IgD-negative memory B cell (primary cell): ENCODE results near the gene KIF5C. TPM values are rescaled to one million over a fixed set of nuclear protein-coding genes. Genes with fewer than 3 reads are reported as not detected.

Source experiments
- H3K27ac Mint-ChIP-seq, 3 donors: one replicate each; pipeline ENCODE4 v1.8.0; 2020 to 2022; ENCODE audit warnings: mild to moderate bottlenecking in 3 of 3, mixed read lengths in 3 of 3, moderate library complexity in 1 of 3
- H3K27me3 Mint-ChIP-seq: one replicate; pipeline ENCODE4 v1.8.0; 2021; ENCODE audit warnings: mixed read lengths
- H3K36me3 Mint-ChIP-seq: one replicate; pipeline ENCODE4 v1.8.0; 2020; ENCODE audit warnings: mild to moderate bottlenecking, mixed read lengths
- H3K4me1 Mint-ChIP-seq, 3 donors: one replicate each; pipeline ENCODE4 v1.8.0; 2020 to 2022; ENCODE audit warnings: mixed read lengths in 3 of 3, mild to moderate bottlenecking in 1 of 3
- H3K4me3 Mint-ChIP-seq, 4 donors: one replicate each; pipeline ENCODE4 v1.8.0; 2020 to 2022; ENCODE audit warnings: mild to moderate bottlenecking in 4 of 4, mixed read lengths in 4 of 4, moderate library complexity in 3 of 4
- H3K9me3 Mint-ChIP-seq, 3 donors: one replicate each; pipeline ENCODE4 v1.8.0; 2020 to 2021; ENCODE audit warnings: mixed read lengths in 3 of 3, mild to moderate bottlenecking in 1 of 3
- polyA plus RNA-seq: library from polyadenylated mRNA; unstranded; fragments of 300-500 nt; fragmentation: Illumina TruSeq; gene quantifications from one replicate; pipeline ENCODE4 v1.2.3, GENCODE V29; 2021

The KIF5C gene
- polyA plus RNA-seq, 1 donor from 2014 or later = 2.0 TPM

- H3K36me3 Mint-ChIP-seq = no peaks in the 10 kb centered on the region
- H3K9me3 Mint-ChIP-seq = no peaks in the 10 kb centered on the region
These were observed 132.0 kb downstream of the KIF5C start for GRCh38 chr2:149006883-149007543.

DNA sequence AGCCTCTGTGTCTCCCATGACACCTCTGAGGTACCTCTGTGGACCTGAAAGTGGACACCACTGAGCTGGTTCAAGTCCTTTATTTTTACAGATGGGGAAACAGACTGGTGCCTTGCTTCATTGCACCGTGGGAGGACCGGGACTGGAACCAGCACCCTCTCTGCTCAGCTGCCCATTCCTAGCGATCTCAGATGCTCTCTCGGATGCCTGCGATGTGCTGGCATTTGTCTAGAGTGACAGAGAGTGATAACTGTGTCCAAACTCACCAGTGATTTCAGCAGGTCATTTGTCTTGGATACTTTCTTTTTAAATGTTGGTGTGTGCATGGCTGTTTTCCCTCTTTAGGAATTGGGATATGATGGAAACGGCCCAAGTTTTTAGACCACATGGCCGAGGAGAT is 133.4 kb downstream of the KIF5C start:
- Mint-ChIP-seq H3K27me3 (no peaks in the 10 kb centered on the region), H3K27ac (no peak overlapping the region), H3K4me1 (no peaks in the 10 kb centered on the region), H3K9me3 (no peaks in the 10 kb centered on the region), H3K36me3 (no peaks in the 10 kb centered on the region), H3K4me3 (no peak overlapping the region)

More at GRCh38 chr2:149006883-149007543, 132.0 kb downstream of the KIF5C start:
- Mint-ChIP-seq H3K4me3 (no peak overlapping the region), H3K4me1 (no peaks in the 10 kb centered on the region), H3K27ac (no peak overlapping the region), H3K27me3 (no peaks in the 10 kb centered on the region)

DNA sequence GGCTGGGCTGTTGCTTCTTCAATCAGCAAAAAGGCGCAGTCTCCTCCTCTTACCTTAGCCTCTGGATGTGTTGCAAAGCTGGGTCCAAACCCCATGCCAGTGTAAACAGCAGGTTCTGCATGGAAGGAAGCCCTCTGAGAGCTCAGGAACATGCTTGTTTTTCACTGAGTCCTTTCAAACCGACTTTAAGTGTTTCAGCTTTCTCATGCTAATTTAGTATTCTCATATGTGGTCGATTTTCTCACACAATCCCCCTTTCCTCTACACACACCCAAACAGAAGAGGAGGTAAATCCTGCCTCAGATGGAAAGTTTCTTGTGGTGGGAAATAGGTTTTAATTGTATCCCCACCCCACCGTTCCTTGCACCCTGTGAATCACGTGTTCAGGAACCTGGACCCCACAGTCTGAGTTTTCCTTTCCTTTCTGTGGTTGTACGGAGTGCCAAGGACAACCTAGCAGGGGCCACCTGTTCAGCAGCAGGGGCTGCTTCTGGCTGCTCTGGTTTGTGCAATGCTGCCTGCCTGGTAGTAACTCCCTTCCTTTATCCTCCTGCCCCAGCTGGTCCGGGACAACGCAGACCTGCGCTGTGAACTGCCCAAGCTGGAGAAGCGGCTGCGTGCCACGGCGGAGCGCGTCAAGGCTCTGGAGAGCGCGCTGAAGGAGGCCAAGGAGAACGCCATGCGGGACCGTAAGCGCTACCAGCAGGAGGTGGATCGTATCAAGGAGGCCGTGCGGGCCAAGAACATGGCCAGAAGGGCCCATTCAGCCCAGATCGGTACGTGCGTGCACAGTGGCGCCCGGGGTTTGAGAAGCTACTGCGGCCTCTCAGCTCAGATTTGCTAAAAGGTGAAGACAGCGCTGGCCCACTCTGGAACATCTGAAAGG is 134.8 kb downstream of the KIF5C start:
- Mint-ChIP-seq H3K4me3 (no peak overlapping the region), H3K9me3 (no peaks in the 10 kb centered on the region), H3K27me3 (no peaks in the 10 kb centered on the region), H3K4me1 (no peaks in the 10 kb centered on the region), H3K27ac (no peak overlapping the region), H3K36me3 (no peaks in the 10 kb centered on the region)

- no peaks in the 10 kb centered on the region for H3K36me3 Mint-ChIP-seq
- peaks cover 4 to 5% (median 5%) of the 10 kb centered on the region in 3 donors for H3K4me1 Mint-ChIP-seq
- no peaks in the 10 kb centered on the region for H3K9me3 Mint-ChIP-seq
- H3K4me3 Mint-ChIP-seq = no peak overlapping the region
- no peaks in the 10 kb centered on the region for H3K27me3 Mint-ChIP-seq
- no peak overlapping the region for H3K27ac Mint-ChIP-seq
These were observed 137.5 kb downstream of the KIF5C start for GRCh38 chr2:149012545-149012944.

GRCh38 chr2:149015501-149015900 is 140.5 kb downstream of the KIF5C start:
- H3K4me3 Mint-ChIP-seq = no peak overlapping the region

GRCh38 chr2:149015926-149016563 is 141.0 kb downstream of the KIF5C start:
- Mint-ChIP-seq H3K4me1 (peaks cover 27 to 32% (median 28%) of the 10 kb centered on the region in 3 donors), H3K36me3 (no peaks in the 10 kb centered on the region), H3K4me3 (peak overlapping the region in 1 of 4 donors; percentile 39), H3K27ac (peak overlapping the region in 1 of 3 donors; percentile 25), H3K9me3 (no peaks in the 10 kb centered on the region), H3K27me3 (no peaks in the 10 kb centered on the region)

More at GRCh38 chr2:149015501-149015900, 140.5 kb downstream of the KIF5C start:
- no peak overlapping the region for H3K27ac Mint-ChIP-seq
- H3K36me3 Mint-ChIP-seq = no peaks in the 10 kb centered on the region
- H3K27me3 Mint-ChIP-seq = no peaks in the 10 kb centered on the region
- peaks cover 21 to 26% (median 23%) of the 10 kb centered on the region in 3 donors for H3K4me1 Mint-ChIP-seq
- no peaks in the 10 kb centered on the region for H3K9me3 Mint-ChIP-seq

GRCh38 chr2:149017116-149017985 is 142.3 kb downstream of the KIF5C start:
- Mint-ChIP-seq H3K27ac (peak overlapping the region in 1 of 3 donors; percentile 12), H3K27me3 (no peaks in the 10 kb centered on the region), H3K4me3 (peak overlapping the region in 2 of 4 donors; percentile 1 to 67)

DNA sequence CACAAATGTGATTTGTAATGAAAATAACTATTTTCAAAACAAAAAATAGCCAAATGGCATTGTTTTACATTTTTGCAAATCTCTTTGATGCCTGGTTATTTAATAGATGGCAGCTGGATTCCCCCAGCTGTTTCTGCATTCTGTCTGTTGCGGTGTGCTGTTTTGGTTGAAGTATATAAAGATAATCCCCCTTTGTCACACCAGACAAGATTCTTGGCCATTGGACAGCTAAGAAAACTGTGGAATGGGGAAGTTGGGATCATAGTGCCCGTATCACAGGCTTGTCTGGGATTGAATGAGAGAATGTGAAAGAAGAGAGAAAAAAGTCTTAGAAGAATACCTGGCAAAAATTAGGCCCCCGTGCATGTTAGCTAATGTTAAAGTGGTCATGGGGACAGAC is 144.0 kb downstream of the KIF5C start:
- Mint-ChIP-seq H3K27ac (peak overlapping the region in 1 of 3 donors; percentile 55), H3K27me3 (no peaks in the 10 kb centered on the region), H3K4me1 (peaks cover 39 to 53% (median 51%) of the 10 kb centered on the region in 3 donors), H3K4me3 (peak overlapping the region in 2 of 4 donors; percentile 78 to 91), H3K36me3 (peaks cover 1% of the 10 kb centered on the region), H3K9me3 (no peaks in the 10 kb centered on the region)

More at GRCh38 chr2:149017116-149017985, 142.3 kb downstream of the KIF5C start:
- no peaks in the 10 kb centered on the region for H3K9me3 Mint-ChIP-seq
- peaks cover 39 to 44% (median 41%) of the 10 kb centered on the region in 3 donors for H3K4me1 Mint-ChIP-seq
- H3K36me3 Mint-ChIP-seq = no peaks in the 10 kb centered on the region

- H3K4me1 Mint-ChIP-seq = peaks cover 39 to 55% (median 53%) of the 10 kb centered on the region in 3 donors
- H3K9me3 Mint-ChIP-seq = no peaks in the 10 kb centered on the region
- no peaks in the 10 kb centered on the region for H3K27me3 Mint-ChIP-seq
- peak overlapping the region in 3 of 4 donors; percentile 31 to 91 (median 78) for H3K4me3 Mint-ChIP-seq
- H3K27ac Mint-ChIP-seq = peak overlapping the region; percentile 55 to 96 (median 57)
- H3K36me3 Mint-ChIP-seq = peaks cover 1% of the 10 kb centered on the region
These were observed 144.7 kb downstream of the KIF5C start for GRCh38 chr2:149019768-149020167.

GRCh38 chr2:149020432-149020851 is 145.4 kb downstream of the KIF5C start:
- Mint-ChIP-seq H3K27ac (peak overlapping the region; percentile 57 to 96 (median 86)), H3K9me3 (no peaks in the 10 kb centered on the region), H3K4me3 (peak overlapping the region in 3 of 4 donors; percentile 67 to 91 (median 78)), H3K27me3 (no peaks in the 10 kb centered on the region), H3K36me3 (peaks cover 1% of the 10 kb centered on the region), H3K4me1 (peaks cover 39 to 55% (median 53%) of the 10 kb centered on the region in 3 donors)

DNA sequence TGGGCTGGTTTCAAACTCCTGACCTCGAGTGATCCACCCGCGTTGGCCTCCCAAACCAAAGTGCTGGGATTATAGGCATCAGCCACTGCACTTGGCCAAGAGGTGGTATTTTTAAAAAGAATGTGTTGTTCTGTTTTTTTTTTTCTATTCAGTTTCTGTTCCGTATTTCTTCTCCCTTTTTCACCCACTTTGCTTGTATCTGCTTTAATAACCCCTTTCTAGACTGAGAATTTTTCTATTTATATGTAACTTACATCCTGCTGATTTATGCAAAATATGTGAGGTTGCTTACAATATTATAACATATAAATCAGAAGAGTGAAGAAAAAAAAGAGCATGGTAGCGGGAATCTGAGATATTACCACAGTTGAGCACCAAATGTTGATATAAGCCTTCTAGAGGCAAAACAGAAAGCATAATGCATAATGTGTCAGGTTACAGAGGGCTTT is 146.3 kb downstream of the KIF5C start:
- Mint-ChIP-seq H3K9me3 (no peaks in the 10 kb centered on the region), H3K4me1 (peaks cover 39 to 55% (median 53%) of the 10 kb centered on the region in 3 donors), H3K27me3 (no peaks in the 10 kb centered on the region), H3K27ac (peak overlapping the region; percentile 57 to 96 (median 86)), H3K4me3 (peak overlapping the region; percentile 67 to 91 (median 74)), H3K36me3 (peaks cover 1% of the 10 kb centered on the region)

GRCh38 chr2:149021761-149022160 is 146.7 kb downstream of the KIF5C start:
- H3K4me1 Mint-ChIP-seq = peaks cover 39 to 55% (median 51%) of the 10 kb centered on the region in 3 donors
- peak overlapping the region; percentile 67 to 91 (median 74) for H3K4me3 Mint-ChIP-seq
- no peaks in the 10 kb centered on the region for H3K9me3 Mint-ChIP-seq
- peak overlapping the region; percentile 57 to 96 (median 86) for H3K27ac Mint-ChIP-seq
- H3K27me3 Mint-ChIP-seq = no peaks in the 10 kb centered on the region
- peaks cover 1% of the 10 kb centered on the region for H3K36me3 Mint-ChIP-seq

DNA sequence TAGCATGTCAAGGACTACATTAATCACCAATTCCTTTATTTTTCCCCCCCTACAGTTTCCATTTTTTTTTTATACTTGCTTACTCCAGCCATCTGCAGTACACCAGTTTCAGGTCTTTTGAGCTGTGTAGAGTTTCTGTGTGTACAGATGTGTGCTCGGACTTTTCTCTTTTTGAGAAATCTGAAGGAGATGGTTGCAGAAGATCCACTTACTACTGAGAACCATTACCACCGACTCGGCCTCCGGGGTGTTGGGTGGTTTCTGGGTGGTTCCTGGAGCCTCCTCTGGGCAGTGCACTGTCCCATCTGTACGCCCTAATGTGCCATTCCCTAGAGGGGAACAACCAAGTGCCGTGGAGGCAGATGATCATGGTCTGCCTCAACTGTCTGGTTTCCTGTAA is 148.1 kb downstream of the KIF5C start:
- peaks cover 33 to 58% (median 43%) of the 10 kb centered on the region in 3 donors for H3K4me1 Mint-ChIP-seq
- peak overlapping the region in 2 of 3 donors; percentile 64 to 87 for H3K27ac Mint-ChIP-seq
- H3K36me3 Mint-ChIP-seq = peaks cover 1% of the 10 kb centered on the region
- no peaks in the 10 kb centered on the region for H3K9me3 Mint-ChIP-seq
- H3K4me3 Mint-ChIP-seq = peak overlapping the region in 1 of 4 donors; percentile 89
- no peaks in the 10 kb centered on the region for H3K27me3 Mint-ChIP-seq
